ENCODE measurements around the gene SCAF11.

The SCAF11 gene

GRCh38 chr12:45981075-45981837 is 9.1 kb downstream of the SCAF11 start:
- no peak for FAIRE-seq

- no peak for FAIRE-seq
Observed at GRCh38 chr12:45980540-45980939, 9.8 kb downstream of the SCAF11 start.

GRCh38 chr12:45978108-45978507 is 12.3 kb downstream of the SCAF11 start:
- FAIRE-seq = no peak

GRCh38 chr12:45977620-45978019 is 12.8 kb downstream of the SCAF11 start:
- FAIRE-seq = no peak

GRCh38 chr12:45975506-45975905 is 14.9 kb downstream of the SCAF11 start:
- FAIRE-seq = no peak

- FAIRE-seq = no peak
Observed at GRCh38 chr12:45974883-45975282, 15.5 kb downstream of the SCAF11 start.

- no peak for FAIRE-seq
Observed at GRCh38 chr12:45974171-45974719, 16.1 kb downstream of the SCAF11 start.

- no peak for FAIRE-seq
Observed at GRCh38 chr12:45973526-45973925, 16.8 kb downstream of the SCAF11 start.

- no peak for FAIRE-seq
Observed at GRCh38 chr12:45970391-45970790, 20.0 kb downstream of the SCAF11 start.

- FAIRE-seq = no peak
Observed at GRCh38 chr12:45969084-45969483, 21.3 kb downstream of the SCAF11 start.

GRCh38 chr12:45966486-45966885 is 23.9 kb downstream of the SCAF11 start:
- FAIRE-seq = no peak

- no peak for FAIRE-seq
Observed at GRCh38 chr12:45962553-45963325, 27.6 kb downstream of the SCAF11 start.

GRCh38 chr12:45959728-45960127 is 30.6 kb downstream of the SCAF11 start:
- no peak for FAIRE-seq

GRCh38 chr12:45959025-45959424 is 31.3 kb downstream of the SCAF11 start:
- FAIRE-seq = no peak

GRCh38 chr12:45948546-45948945 is 41.8 kb downstream of the SCAF11 start:
- no peak for FAIRE-seq

- no peak for FAIRE-seq
Observed at GRCh38 chr12:45946435-45946834, 43.9 kb downstream of the SCAF11 start.

GRCh38 chr12:45944771-45945170 is 45.6 kb downstream of the SCAF11 start:
- FAIRE-seq = no peak

GRCh38 chr12:45939759-45940158 is 50.6 kb downstream of the SCAF11 start:
- no peak for FAIRE-seq

- FAIRE-seq = no peak
Observed at GRCh38 chr12:45938566-45938965, 51.8 kb downstream of the SCAF11 start.

GRCh38 chr12:45934956-45935355 is 55.4 kb downstream of the SCAF11 start:
- no peak for FAIRE-seq

- no peak for FAIRE-seq
Observed at GRCh38 chr12:45933504-45933903, 56.9 kb downstream of the SCAF11 start.

GRCh38 chr12:45930369-45930768 is 60.0 kb downstream of the SCAF11 start:
- FAIRE-seq = no peak

- FAIRE-seq = no peak
Observed at GRCh38 chr12:45928309-45928708, 62.1 kb downstream of the SCAF11 start.

- no peak for FAIRE-seq
Observed at GRCh38 chr12:45918818-45919217, 71.6 kb downstream of the SCAF11 start.

All from G401.6 (cell line).